Activated CD8-positive, alpha-beta memory T cell treated with anti-CD3 and anti-CD28 coated beads for 4 hours (primary cell): Measurements from ENCODE around the gene PGGT1B.
A peak's percentile ranks its signal among the peaks of the same experiment; 100 is the strongest.
"Not testable (repeated sequence)": the region's sequence is repeated elsewhere in the genome, so short reads cannot be mapped to it uniquely, and the experiment has no call there.

Experiments
- DNase-seq, 2 donors: peaks; one replicate each; pipeline ENCODE4 v3.0.0-alpha.2; 2020; ENCODE audit warnings: low read depth in 2 of 2

PGGT1B gene

DNA sequence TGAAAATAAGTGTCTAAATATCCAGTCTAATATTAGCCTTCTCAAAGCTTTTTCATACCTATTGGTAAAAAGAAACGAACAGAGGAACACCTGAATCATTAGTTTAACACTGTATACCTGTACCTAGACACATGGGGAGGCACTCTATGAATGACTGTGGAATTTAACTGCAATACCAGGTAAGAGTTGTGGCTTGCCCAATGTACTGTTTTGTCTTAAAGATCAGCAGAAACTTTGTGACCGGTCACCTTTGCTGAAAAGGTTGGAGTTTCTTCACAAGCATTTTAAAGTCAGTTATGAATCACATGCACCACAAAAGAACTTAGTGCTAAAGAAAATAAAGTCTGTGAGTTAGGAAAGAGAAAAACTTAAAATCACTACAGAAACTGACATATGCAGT is 2.4 kb downstream of the PGGT1B start:
- no peak for DNase-seq

DNA sequence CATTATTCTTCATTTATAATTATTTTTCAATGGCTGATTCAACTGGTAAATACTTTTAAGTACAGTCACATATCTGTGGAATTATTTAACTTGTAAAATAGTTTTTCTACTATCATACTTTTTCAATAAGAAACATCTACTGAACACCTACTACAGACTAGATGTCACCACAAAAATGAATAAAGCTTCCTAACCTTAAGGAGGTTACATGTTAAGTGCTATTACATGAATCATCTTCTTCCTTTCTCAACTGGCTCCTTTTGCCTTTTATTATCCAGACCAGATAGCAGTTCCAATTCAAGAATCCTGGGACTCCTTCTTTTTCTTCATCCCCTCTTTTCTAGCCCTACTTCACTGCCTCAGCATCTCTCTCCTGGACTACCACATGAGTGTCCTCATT is 4.7 kb downstream of the PGGT1B start:
- DNase-seq: no peak

DNA sequence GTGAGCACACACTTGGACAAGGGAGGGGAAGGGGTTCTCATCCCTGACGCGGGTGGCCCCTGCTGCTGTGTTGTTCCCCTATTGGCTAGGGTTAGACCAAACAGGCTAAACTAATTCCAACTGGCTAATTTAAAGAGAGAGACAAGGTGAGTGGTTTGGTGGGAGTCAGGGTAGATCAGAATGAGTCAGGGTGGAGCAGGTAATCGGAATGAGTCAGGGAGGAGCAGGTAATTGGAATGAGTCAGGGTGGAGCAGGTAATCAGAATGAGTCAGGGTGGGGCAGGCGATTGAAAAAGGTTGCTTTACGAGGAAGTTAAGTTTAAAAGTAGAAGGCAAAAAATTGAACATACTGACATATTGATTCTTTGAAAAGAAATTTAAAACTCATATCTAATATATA is 13.3 kb downstream of the PGGT1B start:
- not testable (repeated sequence) for DNase-seq

- DNase-seq: no peak
Observed at GRCh38 chr5:115246361-115246991, 16.2 kb downstream of the PGGT1B start.

DNA sequence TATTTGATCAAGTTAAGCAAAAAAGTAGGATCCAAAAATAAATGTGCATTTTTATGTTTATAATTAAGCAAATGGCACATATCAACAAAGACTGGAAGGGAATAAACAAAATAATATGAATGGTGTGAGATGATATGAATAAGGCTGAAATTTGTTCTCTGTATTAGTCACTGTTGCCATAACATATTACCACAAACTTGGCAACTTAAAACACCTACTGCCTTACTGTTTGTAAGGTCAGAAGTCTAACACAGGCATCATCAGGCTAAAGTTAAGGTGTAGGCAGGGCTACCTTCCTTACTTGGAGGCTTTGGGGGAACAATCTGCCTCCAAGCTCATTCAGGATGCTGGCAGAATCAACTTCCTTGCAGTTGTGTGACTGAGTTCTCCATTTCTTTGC is 19.3 kb downstream of the PGGT1B start:
- no peak for DNase-seq

DNA sequence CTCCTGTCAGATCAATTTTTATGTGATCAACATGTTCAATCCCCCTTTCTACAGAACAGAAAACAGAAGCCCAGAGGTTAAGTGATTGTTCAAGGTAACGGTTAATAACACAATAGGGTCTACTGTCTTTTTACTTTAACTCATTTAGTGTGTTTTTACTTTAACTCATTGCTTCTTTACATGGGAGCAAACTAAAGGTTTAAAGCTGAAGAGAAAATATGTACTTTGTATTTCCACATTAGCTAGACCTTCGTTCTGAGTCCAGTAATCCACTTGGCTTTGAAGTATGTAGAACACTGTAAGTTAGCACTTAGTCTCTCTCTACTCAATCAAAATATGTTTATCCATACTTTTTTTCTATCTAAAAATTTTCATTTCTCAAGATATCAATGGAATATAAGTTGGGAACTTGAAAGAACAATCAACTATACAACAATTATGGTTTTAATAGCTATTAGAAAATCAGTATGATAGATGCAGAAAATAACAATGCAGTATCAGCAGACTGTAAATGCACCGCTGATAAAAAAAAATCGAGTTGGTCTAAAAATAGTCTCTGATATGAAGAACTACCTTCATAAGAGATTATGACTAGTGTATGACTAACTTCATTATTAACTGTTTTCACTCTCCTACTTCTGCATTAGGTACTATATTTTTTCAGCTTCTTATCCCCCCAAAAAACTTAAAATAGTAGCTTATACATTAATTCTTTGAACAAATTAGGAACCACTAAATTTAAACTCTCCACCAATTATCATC is 20.6 kb downstream of the PGGT1B start:
- no peak for DNase-seq

DNA sequence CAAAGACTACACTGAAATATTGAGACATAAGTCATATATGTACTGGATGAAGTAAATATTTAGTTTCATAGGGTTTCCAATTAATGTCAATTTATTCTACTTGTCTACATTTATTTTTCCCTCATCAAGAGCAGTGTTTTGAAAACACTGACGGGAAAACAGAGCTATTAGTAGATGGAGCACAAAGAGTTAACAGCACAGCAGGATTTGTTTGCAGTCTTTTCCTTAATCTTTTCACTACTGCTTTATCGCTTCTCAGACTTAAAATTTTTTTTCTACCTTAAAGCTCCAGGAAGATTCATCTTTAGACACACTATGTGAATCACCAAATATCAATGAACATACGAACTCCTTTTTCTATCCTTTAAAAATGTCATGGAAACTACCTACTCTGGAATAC is 25.6 kb downstream of the PGGT1B start:
- DNase-seq: no peak

DNA sequence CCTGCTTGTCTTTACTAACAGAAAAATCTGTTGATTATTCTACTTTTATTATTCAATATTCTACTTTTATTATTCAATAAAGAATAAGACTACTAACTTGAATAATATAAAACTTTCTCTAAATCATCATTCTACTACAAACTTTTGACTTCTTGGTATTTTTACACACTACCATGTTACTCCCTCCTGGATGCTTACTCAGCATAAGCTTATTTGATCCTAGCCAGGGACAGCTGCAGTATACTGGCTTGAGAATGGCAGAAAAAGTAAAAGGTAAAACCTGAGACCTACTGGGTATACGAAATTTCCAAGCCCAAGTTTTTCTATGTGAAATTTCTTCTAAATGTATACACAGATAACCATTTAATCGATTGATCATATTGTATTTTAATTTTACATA is 26.1 kb downstream of the PGGT1B start:
- no peak for DNase-seq

GRCh38 chr5:115231598-115231997 is 31.1 kb downstream of the PGGT1B start:
- no peak for DNase-seq

DNA sequence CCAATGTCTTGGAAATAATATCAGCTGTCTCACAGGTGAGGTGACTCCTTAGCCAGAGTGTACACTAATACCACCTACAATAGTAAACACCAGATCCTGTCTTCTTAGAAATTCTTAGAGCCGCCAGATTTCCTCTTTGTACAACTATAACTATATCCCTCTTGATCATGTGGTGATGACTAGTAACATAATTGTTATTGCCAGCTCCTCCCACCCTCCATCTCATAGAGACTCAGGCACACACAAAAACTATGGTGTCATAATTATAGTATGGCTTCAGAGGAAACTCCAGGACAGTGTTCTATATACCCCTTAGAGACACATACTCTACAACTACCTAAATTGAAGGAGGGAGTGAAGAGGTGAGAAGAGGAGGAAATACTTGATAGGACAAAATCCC is 33.1 kb downstream of the PGGT1B start:
- no peak for DNase-seq

DNA sequence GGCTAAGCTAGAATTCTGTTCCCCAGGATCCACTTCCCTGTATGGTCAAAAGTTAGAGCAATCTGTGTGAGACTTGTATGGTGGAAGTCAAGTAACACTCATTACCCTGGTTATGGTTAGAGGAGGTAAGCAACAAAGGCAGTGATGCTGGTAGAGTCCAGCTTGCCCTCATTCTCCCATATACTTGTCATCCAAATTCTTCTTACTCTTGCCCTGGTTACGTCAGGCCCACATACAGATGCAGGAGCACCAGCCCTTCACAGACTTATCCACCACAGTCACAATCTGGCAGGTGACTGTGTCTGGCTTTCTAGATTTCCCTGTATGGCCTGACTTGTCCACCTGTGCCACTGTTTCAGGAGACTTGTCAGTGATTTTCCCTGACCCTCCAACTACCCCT is 35.4 kb downstream of the PGGT1B start:
- no peak for DNase-seq

DNA sequence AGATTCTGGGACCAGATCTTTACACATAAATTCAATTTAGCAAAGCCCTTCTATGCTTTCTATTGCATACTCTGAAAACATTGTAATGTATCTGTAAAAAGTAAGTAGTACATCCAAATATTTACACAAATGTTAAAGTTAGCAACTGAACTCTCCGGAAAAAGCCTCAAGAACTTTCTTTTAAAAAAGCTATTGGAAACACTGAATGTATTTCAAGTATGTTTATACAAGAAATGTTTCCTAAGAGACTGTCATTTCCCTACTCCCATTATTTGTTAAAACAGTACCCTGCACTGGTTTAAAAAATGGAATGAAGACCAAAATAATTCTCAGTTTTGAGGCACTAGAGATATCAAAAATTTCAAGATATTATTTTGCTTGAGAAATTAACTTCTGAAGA is 48.1 kb downstream of the PGGT1B start:
- no peak for DNase-seq

DNA sequence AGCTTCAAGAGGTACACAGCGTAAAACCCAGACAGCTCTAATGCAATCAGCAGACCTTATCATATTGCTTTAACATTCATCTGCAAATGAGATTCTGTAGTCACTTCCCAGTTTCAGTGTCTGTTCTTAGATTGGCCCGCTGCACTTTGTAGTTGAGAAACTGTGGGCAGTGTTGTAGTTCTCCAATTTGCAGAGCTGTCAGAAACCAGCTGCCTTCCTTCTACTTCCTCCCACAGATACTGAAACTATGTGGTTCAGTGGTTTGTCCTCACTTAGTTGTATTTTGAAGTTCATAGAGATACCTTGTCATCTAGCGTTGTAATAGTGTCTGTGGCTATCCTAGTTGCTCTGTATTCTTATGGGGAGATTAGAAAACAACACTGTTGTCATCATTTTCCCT is 53.4 kb downstream of the PGGT1B start:
- peak in 1 of 2 donors; percentile 16 for DNase-seq

GRCh38 chr5:115202952-115203351 is 59.7 kb downstream of the PGGT1B start:
- DNase-seq: no peak

DNA sequence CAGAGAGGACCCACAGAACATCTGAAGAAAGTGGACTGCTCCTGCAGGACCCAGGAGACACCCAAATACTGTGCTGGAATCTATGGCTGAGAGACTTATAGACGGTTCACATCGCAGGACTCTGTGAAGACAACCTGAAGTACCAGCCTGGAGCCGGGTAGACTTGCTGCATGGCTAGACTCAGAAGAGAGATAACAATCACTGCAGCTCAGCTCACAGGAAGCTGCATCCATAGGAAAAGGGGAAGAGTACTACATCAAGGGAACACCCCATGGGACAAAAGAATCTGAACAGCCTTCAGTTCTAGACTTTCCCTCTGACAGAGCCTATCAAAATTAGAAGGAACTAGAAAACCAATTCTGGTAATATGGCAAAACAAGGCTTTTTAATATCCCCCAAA is 66.5 kb downstream of the PGGT1B start:
- no peak for DNase-seq

DNA sequence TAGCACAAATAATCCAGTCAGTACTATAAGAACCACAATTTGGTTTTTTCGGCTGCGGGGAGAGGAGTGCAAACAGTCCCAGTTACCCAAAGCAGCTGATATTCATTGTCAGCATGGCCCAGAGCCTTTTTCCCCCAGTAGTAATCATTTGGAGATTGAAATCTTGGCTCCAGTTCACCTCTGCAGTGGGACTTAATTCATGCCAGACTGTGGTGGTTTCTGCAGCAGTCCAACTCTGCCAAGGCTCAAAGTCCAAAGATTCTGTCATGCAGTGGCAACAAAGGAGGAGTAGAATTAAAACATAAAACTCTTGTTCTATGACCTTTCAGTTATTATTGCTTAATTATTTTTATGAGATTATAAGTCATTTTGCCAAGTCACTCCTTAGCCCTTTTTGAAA is 68.0 kb downstream of the PGGT1B start:
- no peak for DNase-seq

GRCh38 chr5:115193295-115193694 is 69.4 kb downstream of the PGGT1B start:
- no peak for DNase-seq

GRCh38 chr5:115192098-115192497 is 70.6 kb downstream of the PGGT1B start:
- DNase-seq: no peak

GRCh38 chr5:115191474-115192031 is 71.1 kb downstream of the PGGT1B start:
- DNase-seq: no peak

GRCh38 chr5:115190388-115190787 is 72.3 kb downstream of the PGGT1B start:
- no peak for DNase-seq

DNA sequence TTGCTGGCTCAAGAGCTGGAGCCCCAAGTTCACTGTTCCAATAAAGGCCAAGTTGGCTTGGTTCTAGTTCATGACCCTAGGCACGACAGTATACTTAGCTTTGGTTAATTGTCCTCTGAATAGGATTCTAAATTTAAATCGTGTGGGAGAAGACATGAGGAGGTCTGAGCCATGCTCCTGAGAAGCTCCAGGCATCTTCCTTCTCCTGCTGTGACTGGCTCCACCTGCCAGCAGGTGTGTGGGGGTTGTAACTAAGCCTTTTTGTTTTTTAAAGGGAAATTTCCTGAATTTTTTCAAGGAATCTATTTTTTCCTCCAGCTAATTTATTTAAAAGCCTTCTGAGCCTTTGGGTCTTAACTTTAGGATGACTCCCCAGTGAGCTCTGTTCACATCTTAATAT is 72.8 kb downstream of the PGGT1B start:
- DNase-seq: no peak

GRCh38 chr5:115186794-115187193 is 75.9 kb downstream of the PGGT1B start:
- no peak for DNase-seq

DNA sequence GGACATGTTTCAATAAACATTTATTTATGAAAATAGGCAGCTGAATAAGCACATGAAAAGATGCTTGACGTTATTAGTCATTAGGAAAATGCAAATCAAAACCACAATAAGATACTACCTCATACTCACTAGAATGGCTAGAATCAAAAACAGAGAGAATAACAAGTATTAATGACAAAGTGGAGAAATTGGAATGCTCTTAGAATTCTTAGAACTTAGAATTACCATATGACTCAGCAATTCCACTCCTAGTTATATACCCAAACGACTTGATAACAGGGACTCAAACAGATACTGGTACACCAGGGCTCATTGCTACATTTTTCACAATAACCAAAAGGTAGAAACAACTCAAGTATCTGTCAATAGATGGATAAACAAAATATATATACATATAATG is 77.9 kb downstream of the PGGT1B start:
- no peak for DNase-seq
